H9 (cell line): Measurements from ENCODE around the gene POLR2A. TPM values are rescaled to one million over a fixed set of nuclear protein-coding genes. Genes with fewer than 3 reads are reported as not detected.
A peak's percentile ranks its signal among the peaks of the same experiment; 100 is the strongest.

Source experiments
- DNase-seq: peaks from one replicate; pipeline ENCODE4 v3.0.0-alpha.2; 2017
- H2AFZ ChIP-seq: one replicate; pipeline ENCODE4 v1.6.1; 2013; ENCODE audit warnings: mild to moderate bottlenecking, low read length, control low read depth, moderate library complexity
- H2AK5ac ChIP-seq: 2 replicates; pipeline ENCODE4 v1.6.1; 2013; ENCODE audit warnings: low read length, control low read depth, mixed read lengths; ENCODE audit not compliant: insufficient read length
- H2BK120ac ChIP-seq: one replicate; pipeline ENCODE4 v1.6.1; 2013; ENCODE audit warnings: low read depth, mild to moderate bottlenecking, low read length, control low read depth, inconsistent platforms; ENCODE audit not compliant: poor library complexity, severe bottlenecking
- H2BK12ac ChIP-seq: 2 replicates; pipeline ENCODE4 v1.6.1; 2013; ENCODE audit warnings: low read length, control low read depth, mixed read lengths, low read depth; ENCODE audit not compliant: insufficient read length
- H2BK15ac ChIP-seq: 2 replicates; pipeline ENCODE4 v1.6.1; 2013; ENCODE audit warnings: low read depth, low read length, control low read depth
- H2BK20ac ChIP-seq: one replicate; pipeline ENCODE4 v1.6.1; 2013; ENCODE audit warnings: low read depth, mild to moderate bottlenecking, low read length, control low read depth, inconsistent platforms; ENCODE audit not compliant: poor library complexity, severe bottlenecking
- H2BK5ac ChIP-seq: 2 replicates; pipeline ENCODE4 v1.6.1; 2013; ENCODE audit warnings: low read length, control low read depth, mixed read lengths; ENCODE audit not compliant: insufficient read length
- H3K14ac ChIP-seq: 2 replicates; pipeline ENCODE4 v1.6.1; 2013; ENCODE audit warnings: low read length, control low read depth; ENCODE audit not compliant: insufficient read depth
- H3K18ac ChIP-seq: 2 replicates; pipeline ENCODE4 v1.6.1; 2013; ENCODE audit warnings: low read depth, mild to moderate bottlenecking, mixed read lengths, low read length, control low read depth; ENCODE audit not compliant: insufficient read length
- H3K23ac ChIP-seq: 2 replicates; pipeline ENCODE4 v1.6.1; 2013; ENCODE audit warnings: low read length, control low read depth, mixed read lengths, low read depth; ENCODE audit not compliant: insufficient read length
- H3K23me2 ChIP-seq: 2 replicates; pipeline ENCODE4 v1.6.1; 2013; ENCODE audit warnings: low read depth, mild to moderate bottlenecking, mixed read lengths, low read length, control low read depth; ENCODE audit not compliant: insufficient read length, poor library complexity, severe bottlenecking
- H3K27ac ChIP-seq: 2 replicates; pipeline ENCODE4 v1.5.1; 2013; ENCODE audit warnings: low read length, control low read depth, mixed read lengths, low read depth; ENCODE audit not compliant: insufficient read length
- H3K27me3 ChIP-seq: 2 replicates; pipeline ENCODE4 v1.6.1; 2013; ENCODE audit warnings: low read length, control low read depth, inconsistent platforms; ENCODE audit not compliant: insufficient read depth
- H3K4ac ChIP-seq: 2 replicates; pipeline ENCODE4 v1.6.1; 2013; ENCODE audit warnings: low read depth, mild to moderate bottlenecking, control low read depth, inconsistent platforms, low read length, moderate library complexity
- H3K4me1 ChIP-seq: 2 replicates; pipeline ENCODE4 v1.6.1; 2013; ENCODE audit warnings: low read length, control low read depth, inconsistent platforms; ENCODE audit not compliant: insufficient read depth
- H3K4me2 ChIP-seq: 2 replicates; pipeline ENCODE4 v1.6.1; 2013; ENCODE audit warnings: low read length, control low read depth, mixed read lengths; ENCODE audit not compliant: insufficient read length, insufficient read depth
- H3K56ac ChIP-seq: 2 replicates; pipeline ENCODE4 v1.6.1; 2013; ENCODE audit warnings: low read depth, mild to moderate bottlenecking, mixed read lengths, low read length, control low read depth; ENCODE audit not compliant: insufficient read length
- H3K79me1 ChIP-seq: 2 replicates; pipeline ENCODE4 v1.6.1; 2013; ENCODE audit warnings: low read depth, mild to moderate bottlenecking, moderate library complexity, low read length, control low read depth, inconsistent platforms; ENCODE audit not compliant: insufficient read depth, poor library complexity, severe bottlenecking
- H3K79me2 ChIP-seq: 2 replicates; pipeline ENCODE4 v1.6.1; 2013; ENCODE audit warnings: low read length, control low read depth, inconsistent platforms; ENCODE audit not compliant: insufficient read depth
- H3K9ac ChIP-seq: 2 replicates; pipeline ENCODE4 v1.6.1; 2013; ENCODE audit warnings: low read length, control low read depth, mixed read lengths; ENCODE audit not compliant: insufficient read length; ENCODE audit errors: extremely low read depth
- H3K9me3 ChIP-seq: one replicate; pipeline ENCODE4 v1.6.1; 2013; ENCODE audit warnings: low read depth, low read length, inconsistent platforms; ENCODE audit not compliant: control insufficient read depth
- H3T11ph ChIP-seq: one replicate; pipeline ENCODE4 v1.6.1; 2013; ENCODE audit warnings: mild to moderate bottlenecking, low read length, control low read depth, inconsistent platforms
- H4K20me1 ChIP-seq: one replicate; pipeline ENCODE4 v1.6.1; 2013; ENCODE audit not compliant: control insufficient read depth, insufficient read length, insufficient read depth
- H4K5ac ChIP-seq: 2 replicates; pipeline ENCODE4 v1.6.1; 2013; ENCODE audit warnings: low read depth, mild to moderate bottlenecking, mixed read lengths, low read length, control low read depth; ENCODE audit not compliant: insufficient read length
- H4K8ac ChIP-seq: replicated peaks from 2 replicates; pipeline ENCODE4 v1.6.1; 2013; ENCODE audit warnings: low read length, control low read depth, mixed read lengths, low read depth; ENCODE audit not compliant: insufficient read length
- H4K91ac ChIP-seq: 2 replicates; pipeline ENCODE4 v1.6.1; 2013; ENCODE audit warnings: low read depth, mild to moderate bottlenecking, moderate library complexity, mixed read lengths, low read length, control low read depth; ENCODE audit not compliant: insufficient read length
- H3K27ac Mint-ChIP-seq, 3 experiments: 2 replicates in 2 of 3; 3 replicates in 1 of 3; pipeline ENCODE4 v1.8.0; 2020 to 2021; ENCODE audit warnings: mixed read lengths in 3 of 3, mild to moderate bottlenecking in 1 of 3, moderate library complexity in 1 of 3
- H3K27me3 Mint-ChIP-seq: 2 replicates; pipeline ENCODE4 v1.8.0; 2021; ENCODE audit warnings: low read depth, mild to moderate bottlenecking, moderate library complexity, mixed read lengths
- H3K36me3 Mint-ChIP-seq, 3 experiments: 2 replicates in 2 of 3; 3 replicates in 1 of 3; pipeline ENCODE4 v1.8.0; 2020 to 2021; ENCODE audit warnings: low read depth in 3 of 3, mixed read lengths in 3 of 3; ENCODE audit not compliant: insufficient read depth in 1 of 3
- H3K4me1 Mint-ChIP-seq, 2 experiments: 2 replicates each; pipeline ENCODE4 v1.8.0; 2020; ENCODE audit warnings: mixed read lengths in 2 of 2
- H3K4me3 Mint-ChIP-seq, 2 experiments: 2 replicates in 1 of 2; 3 replicates in 1 of 2; pipeline ENCODE4 v1.8.0; 2020 to 2021; ENCODE audit warnings: mild to moderate bottlenecking in 2 of 2, mixed read lengths in 2 of 2, moderate library complexity in 1 of 2
- H3K9me3 Mint-ChIP-seq, 2 experiments: 2 replicates in 1 of 2; 3 replicates in 1 of 2; pipeline ENCODE4 v1.8.0; 2020; ENCODE audit warnings: mild to moderate bottlenecking in 2 of 2, mixed read lengths in 2 of 2, moderate library complexity in 1 of 2
- WGBS: extraction: QIAGEN DNeasy Blood & Tissue Kit; methylation state at CpG from one replicate; pipeline ENCODE4 v1.1.7; 2013; ENCODE audit warnings: missing lambda C conversion rate, low lambda C conversion rate, mixed read lengths; ENCODE audit not compliant: insufficient read length; ENCODE audit errors: extremely low coverage; 5-methylcytosine and 5-hydroxymethylcytosine counted together
- total RNA-seq: library from RNA; stranded (reverse); gene quantifications from 2 replicates; pipeline ENCODE4 v1.2.1, GENCODE V29; 2021
- TF ChIP-seq, protein P1 (sequence below): fragments of 200-600 bp; sonication (generic); conservative IDR thresholded peaks from 3 replicates; pipeline ENCODE4 v1.8.0; 2021; ENCODE audit warnings: antibody characterized with exemption, mild to moderate bottlenecking

Gene POLR2A
- total RNA-seq, 1 experiment from 2014 or later: 153 TPM

DNA sequence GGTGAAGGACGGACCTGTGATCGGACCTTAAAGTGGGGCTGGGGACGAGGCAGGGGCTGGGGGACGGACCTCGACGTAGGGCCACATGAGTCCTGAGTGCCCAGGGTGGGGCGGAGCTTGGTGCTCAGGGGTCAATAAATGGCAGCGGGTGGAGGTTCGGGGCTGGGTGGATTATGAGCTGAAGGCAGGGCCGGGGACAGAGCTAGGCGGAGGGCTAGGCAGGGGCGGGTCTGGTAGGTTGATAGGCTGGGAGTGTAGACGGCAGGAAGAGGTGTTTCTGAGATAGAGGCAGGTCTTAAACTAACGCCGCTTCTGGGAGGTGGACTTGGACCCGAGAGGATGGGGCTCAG lies 38.6 kb upstream of the POLR2A start:
- H4K8ac ChIP-seq: no peak overlapping the region
- H3K18ac ChIP-seq: peak overlapping the region; percentile 59
- no peak overlapping the region for H2BK12ac ChIP-seq
- H2BK5ac ChIP-seq: no peak overlapping the region
- H2BK20ac ChIP-seq: no peak overlapping the region
- peaks cover 7% of the 10 kb centered on the region for H3K23me2 ChIP-seq
- no peak overlapping the region for H2AK5ac ChIP-seq
- no peak overlapping the region for H3K23ac ChIP-seq
- Mint-ChIP-seq H3K36me3 (peaks cover 7 to 23% (median 13%) of the 10 kb centered on the region in 3 experiments), H3K4me1 (peaks cover 30 to 46% of the 10 kb centered on the region in 2 experiments), H3K27ac (peak overlapping the region; percentile 97 to 99 (median 97)), H3K4me3 (peak overlapping the region; percentile 81 to 94), H3K9me3 (no peaks in the 10 kb centered on the region; a peak in 1 of 5 replicates), H3K27me3 (peaks cover 13% of the 10 kb centered on the region)
- no peaks in the 10 kb centered on the region for H3K9me3 ChIP-seq
- no peaks in the 10 kb centered on the region for H4K20me1 ChIP-seq
- H2BK15ac ChIP-seq: no peak overlapping the region
- no peak overlapping the region for H2AFZ ChIP-seq
- H3K4me1 ChIP-seq: no peaks in the 10 kb centered on the region; the same call in 1 of the 2 replicates
- no peak overlapping the region for H2BK120ac ChIP-seq
- no peaks in the 10 kb centered on the region for H3K79me1 ChIP-seq
- TF ChIP-seq, protein P1, sequence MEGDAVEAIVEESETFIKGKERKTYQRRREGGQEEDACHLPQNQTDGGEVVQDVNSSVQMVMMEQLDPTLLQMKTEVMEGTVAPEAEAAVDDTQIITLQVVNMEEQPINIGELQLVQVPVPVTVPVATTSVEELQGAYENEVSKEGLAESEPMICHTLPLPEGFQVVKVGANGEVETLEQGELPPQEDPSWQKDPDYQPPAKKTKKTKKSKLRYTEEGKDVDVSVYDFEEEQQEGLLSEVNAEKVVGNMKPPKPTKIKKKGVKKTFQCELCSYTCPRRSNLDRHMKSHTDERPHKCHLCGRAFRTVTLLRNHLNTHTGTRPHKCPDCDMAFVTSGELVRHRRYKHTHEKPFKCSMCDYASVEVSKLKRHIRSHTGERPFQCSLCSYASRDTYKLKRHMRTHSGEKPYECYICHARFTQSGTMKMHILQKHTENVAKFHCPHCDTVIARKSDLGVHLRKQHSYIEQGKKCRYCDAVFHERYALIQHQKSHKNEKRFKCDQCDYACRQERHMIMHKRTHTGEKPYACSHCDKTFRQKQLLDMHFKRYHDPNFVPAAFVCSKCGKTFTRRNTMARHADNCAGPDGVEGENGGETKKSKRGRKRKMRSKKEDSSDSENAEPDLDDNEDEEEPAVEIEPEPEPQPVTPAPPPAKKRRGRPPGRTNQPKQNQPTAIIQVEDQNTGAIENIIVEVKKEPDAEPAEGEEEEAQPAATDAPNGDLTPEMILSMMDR: no peak
- H4K5ac ChIP-seq: no peak overlapping the region
- no peak overlapping the region for H3K9ac ChIP-seq
- no peak overlapping the region for H3K14ac ChIP-seq
- no peak overlapping the region for H3K27ac ChIP-seq
- H3K27me3 ChIP-seq: peaks cover 1% of the 10 kb centered on the region; the same call in 1 of the 2 replicates
- H3K4me2 ChIP-seq: peak overlapping the region; percentile 22
- H3K79me2 ChIP-seq: no peaks in the 10 kb centered on the region
- H4K91ac ChIP-seq: no peak overlapping the region
- no CpG with 5 or more reads among the region's 16 CpGs for WGBS
- H3T11ph ChIP-seq: no peak overlapping the region
- no peak overlapping the region for H3K56ac ChIP-seq
- no peak overlapping the region for H3K4ac ChIP-seq
- peak; percentile 99 for DNase-seq
